Adrenal gland (tissue), 5 donors: ENCODE measurements around the gene BNIP1.

ENCODE experiments used
- POLR2A ChIP-seq, 2 donors: fragments of 450-650 bp; IDR thresholded peaks; one replicate each; pipeline ENCODE4 v1.6.1; 2017; ENCODE audit warnings: antibody characterized with exemption in 2 of 2, mild to moderate bottlenecking in 2 of 2, moderate library complexity in 1 of 2
- TF ChIP-seq, protein P1 (sequence below), 6 experiments: fragments of 450-650 bp in 4 of 6; fragments of 200-600 bp in 2 of 6; sonication (generic) in 1 of 6; IDR thresholded peaks; 1 replicate in 5 of 6; 2 replicates in 1 of 6; pipeline versions ENCODE4 v1.5.1 to v1.8.0; 2016 to 2021; ENCODE audit warnings: antibody characterized with exemption in 6 of 6, mild to moderate bottlenecking in 2 of 6, moderate library complexity in 1 of 6
- donor health status: DM: no; HTN: no; CAD: no.

DNA sequence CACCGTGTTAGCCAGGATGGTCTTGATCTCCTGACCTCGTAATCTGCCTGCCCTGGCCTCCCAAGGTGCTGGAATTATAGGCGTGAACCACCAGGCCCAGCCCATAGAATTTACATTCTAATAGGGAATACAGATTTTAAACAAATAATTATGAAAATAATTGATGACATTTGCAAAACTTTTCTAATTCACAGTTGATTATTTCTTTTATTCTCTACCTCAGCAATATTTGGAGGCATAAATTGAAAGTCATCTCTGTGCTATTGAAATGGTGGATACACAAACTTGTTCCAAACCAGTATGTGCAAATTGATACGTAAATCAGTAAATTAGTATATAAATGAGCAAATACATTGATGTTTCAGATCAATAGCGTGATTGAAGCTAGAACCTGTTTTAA, 8.2 kb downstream of the BNIP1 start:
- TF ChIP-seq, protein P1, sequence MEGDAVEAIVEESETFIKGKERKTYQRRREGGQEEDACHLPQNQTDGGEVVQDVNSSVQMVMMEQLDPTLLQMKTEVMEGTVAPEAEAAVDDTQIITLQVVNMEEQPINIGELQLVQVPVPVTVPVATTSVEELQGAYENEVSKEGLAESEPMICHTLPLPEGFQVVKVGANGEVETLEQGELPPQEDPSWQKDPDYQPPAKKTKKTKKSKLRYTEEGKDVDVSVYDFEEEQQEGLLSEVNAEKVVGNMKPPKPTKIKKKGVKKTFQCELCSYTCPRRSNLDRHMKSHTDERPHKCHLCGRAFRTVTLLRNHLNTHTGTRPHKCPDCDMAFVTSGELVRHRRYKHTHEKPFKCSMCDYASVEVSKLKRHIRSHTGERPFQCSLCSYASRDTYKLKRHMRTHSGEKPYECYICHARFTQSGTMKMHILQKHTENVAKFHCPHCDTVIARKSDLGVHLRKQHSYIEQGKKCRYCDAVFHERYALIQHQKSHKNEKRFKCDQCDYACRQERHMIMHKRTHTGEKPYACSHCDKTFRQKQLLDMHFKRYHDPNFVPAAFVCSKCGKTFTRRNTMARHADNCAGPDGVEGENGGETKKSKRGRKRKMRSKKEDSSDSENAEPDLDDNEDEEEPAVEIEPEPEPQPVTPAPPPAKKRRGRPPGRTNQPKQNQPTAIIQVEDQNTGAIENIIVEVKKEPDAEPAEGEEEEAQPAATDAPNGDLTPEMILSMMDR (IDR thresholded peaks at IDR 0.05) = no peak
- no peak for TF ChIP-seq POLR2A (IDR thresholded peaks at IDR 0.05)
